Muscle layer of colon (tissue), 2 donors: ENCODE results near the gene CHCHD6.

Experiments
- H3K27ac ChIP-seq: one replicate; pipeline ENCODE4 v1.7.0; 2013; ENCODE audit warnings: low read depth, mild to moderate bottlenecking, low read length, moderate library complexity
- H3K27me3 ChIP-seq, 2 donors: one replicate each; pipeline ENCODE4 v1.7.0; 2013; ENCODE audit warnings: low read length in 2 of 2, mild to moderate bottlenecking in 2 of 2; ENCODE audit not compliant: insufficient read depth in 2 of 2, control insufficient read depth in 1 of 2
- H3K36me3 ChIP-seq: one replicate; pipeline ENCODE4 v1.7.0; 2013; ENCODE audit warnings: mild to moderate bottlenecking, low read length; ENCODE audit not compliant: insufficient read depth
- H3K4me1 ChIP-seq: one replicate; pipeline ENCODE4 v1.7.0; 2013; ENCODE audit warnings: mild to moderate bottlenecking, low read length; ENCODE audit not compliant: insufficient read depth
- H3K4me3 ChIP-seq, 2 donors: one replicate each; pipeline ENCODE4 v1.7.0; 2013; ENCODE audit warnings: low read length in 2 of 2, low read depth in 1 of 2, mild to moderate bottlenecking in 1 of 2, moderate library complexity in 1 of 2
- H3K9ac ChIP-seq: one replicate; pipeline ENCODE4 v1.7.0; 2013; ENCODE audit warnings: low read length
- H3K9me3 ChIP-seq: one replicate; pipeline ENCODE4 v1.7.0; 2013; ENCODE audit warnings: mild to moderate bottlenecking, low read length
- donor health status: abdominal sarcoma.
- donor health status: Adenocarcinoma of cecum.

The CHCHD6 gene

GRCh38 chr3:126925411-126926171 lies 221.6 kb downstream of the CHCHD6 start:
- H3K9me3 ChIP-seq = no peaks in the 10 kb centered on the region
- no peaks in the 10 kb centered on the region for H3K36me3 ChIP-seq
- no peak overlapping the region for H3K9ac ChIP-seq
- H3K4me1 ChIP-seq = peaks cover 6% of the 10 kb centered on the region
- no peak overlapping the region for H3K27ac ChIP-seq
- H3K27me3 ChIP-seq = no peaks in the 10 kb centered on the region
- H3K4me3 ChIP-seq = no peak overlapping the region

GRCh38 chr3:126926684-126927400 lies 222.8 kb downstream of the CHCHD6 start:
- Histone ChIP-seq H3K27ac (no peak overlapping the region), H3K36me3 (no peaks in the 10 kb centered on the region), H3K4me1 (peaks cover 6% of the 10 kb centered on the region), H3K9me3 (no peaks in the 10 kb centered on the region), H3K4me3 (no peak overlapping the region), H3K27me3 (no peaks in the 10 kb centered on the region), H3K9ac (no peak overlapping the region)

GRCh38 chr3:126927401-126927750 lies 223.3 kb downstream of the CHCHD6 start:
- peaks cover 6% of the 10 kb centered on the region for H3K4me1 ChIP-seq
- no peaks in the 10 kb centered on the region for H3K27me3 ChIP-seq
- H3K4me3 ChIP-seq = no peak overlapping the region
- H3K9me3 ChIP-seq = no peaks in the 10 kb centered on the region
- no peaks in the 10 kb centered on the region for H3K36me3 ChIP-seq
- no peak overlapping the region for H3K27ac ChIP-seq
- H3K9ac ChIP-seq = no peak overlapping the region

GRCh38 chr3:126927846-126928245 lies 223.8 kb downstream of the CHCHD6 start:
- Histone ChIP-seq H3K27me3 (no peaks in the 10 kb centered on the region), H3K27ac (no peak overlapping the region), H3K36me3 (no peaks in the 10 kb centered on the region), H3K4me3 (no peak overlapping the region), H3K9me3 (no peaks in the 10 kb centered on the region), H3K4me1 (peaks cover 6% of the 10 kb centered on the region), H3K9ac (no peak overlapping the region)

- Histone ChIP-seq H3K27me3 (no peaks in the 10 kb centered on the region), H3K9me3 (no peaks in the 10 kb centered on the region), H3K4me1 (peaks cover 6% of the 10 kb centered on the region), H3K4me3 (no peak overlapping the region), H3K9ac (no peak overlapping the region), H3K27ac (no peak overlapping the region), H3K36me3 (no peaks in the 10 kb centered on the region)
These were observed 225.0 kb downstream of the CHCHD6 start for GRCh38 chr3:126928921-126929474.

GRCh38 chr3:126930936-126931600 lies 227.0 kb downstream of the CHCHD6 start:
- H3K36me3 ChIP-seq = no peaks in the 10 kb centered on the region
- no peaks in the 10 kb centered on the region for H3K9me3 ChIP-seq
- H3K27ac ChIP-seq = no peak overlapping the region
- H3K9ac ChIP-seq = no peak overlapping the region
- no peak overlapping the region for H3K4me3 ChIP-seq
- H3K27me3 ChIP-seq = no peaks in the 10 kb centered on the region
- H3K4me1 ChIP-seq = peaks cover 6% of the 10 kb centered on the region

- H3K4me3 ChIP-seq = no peak overlapping the region
- H3K27ac ChIP-seq = no peak overlapping the region
- no peaks in the 10 kb centered on the region for H3K9me3 ChIP-seq
- no peaks in the 10 kb centered on the region for H3K36me3 ChIP-seq
- H3K4me1 ChIP-seq = peaks cover 6% of the 10 kb centered on the region
- H3K9ac ChIP-seq = no peak overlapping the region
- H3K27me3 ChIP-seq = no peaks in the 10 kb centered on the region
These were observed 227.8 kb downstream of the CHCHD6 start for GRCh38 chr3:126931806-126932187.

GRCh38 chr3:126932188-126932931 lies 228.3 kb downstream of the CHCHD6 start:
- H3K36me3 ChIP-seq = no peaks in the 10 kb centered on the region
- H3K27ac ChIP-seq = no peak overlapping the region
- no peak overlapping the region for H3K9ac ChIP-seq
- no peaks in the 10 kb centered on the region for H3K27me3 ChIP-seq
- H3K4me3 ChIP-seq = no peak overlapping the region
- H3K4me1 ChIP-seq = peaks cover under 1% of the 10 kb centered on the region
- no peaks in the 10 kb centered on the region for H3K9me3 ChIP-seq

GRCh38 chr3:126934031-126934531 lies 230.0 kb downstream of the CHCHD6 start:
- Histone ChIP-seq H3K27me3 (no peaks in the 10 kb centered on the region), H3K4me1 (no peaks in the 10 kb centered on the region), H3K36me3 (no peaks in the 10 kb centered on the region), H3K9me3 (no peaks in the 10 kb centered on the region), H3K27ac (no peak overlapping the region), H3K4me3 (no peak overlapping the region), H3K9ac (no peak overlapping the region)

- Histone ChIP-seq H3K36me3 (no peaks in the 10 kb centered on the region), H3K4me3 (no peak overlapping the region), H3K9me3 (no peaks in the 10 kb centered on the region), H3K27me3 (no peaks in the 10 kb centered on the region), H3K27ac (no peak overlapping the region), H3K9ac (no peak overlapping the region), H3K4me1 (no peaks in the 10 kb centered on the region)
These were observed 231.0 kb downstream of the CHCHD6 start for GRCh38 chr3:126934991-126935390.
